Activated CD8-positive, alpha-beta T cell treated with anti-CD3 and anti-CD28 coated beads for 36 hours (primary cell): ENCODE measurements around the gene ARMC9. TPM values are rescaled to one million over a fixed set of nuclear protein-coding genes. Genes with fewer than 3 reads are reported as not detected.

ENCODE experiments used
- ATAC-seq: fragments of 200-7000 bp; cut with Tn5 transposase; one replicate; pipeline ENCODE4 v1.10.0; 2021; ENCODE audit warnings: mild to moderate bottlenecking, moderate library complexity
- CTCF ChIA-PET: fragments of 350-600 bp; sonication (Branson Sonifier 250); formaldehyde crosslinking; loops from one replicate; lab custom pipeline; 2021; ENCODE audit warnings: antibody characterized with exemption; lab: Charles Lee
- POLR2A ChIA-PET: fragments of 350-600 bp; sonication (Branson Sonifier 250); formaldehyde crosslinking; loops from one replicate; lab custom pipeline; 2021; ENCODE audit warnings: antibody characterized with exemption; lab: Charles Lee
- DNase-seq: peaks from one replicate; pipeline ENCODE4 v3.0.0-alpha.2; 2020
- H3K27ac Mint-ChIP-seq: one replicate; pipeline ENCODE4 v1.8.0; 2021; ENCODE audit warnings: mild to moderate bottlenecking, mixed read lengths
- H3K27me3 Mint-ChIP-seq: one replicate; pipeline ENCODE4 v1.8.0; 2021; ENCODE audit warnings: mixed read lengths
- H3K36me3 Mint-ChIP-seq: one replicate; pipeline ENCODE4 v1.8.0; 2021; ENCODE audit warnings: low read depth, mixed read lengths
- H3K4me1 Mint-ChIP-seq: one replicate; pipeline ENCODE4 v1.8.0; 2021; ENCODE audit warnings: low read depth, mixed read lengths
- H3K4me3 Mint-ChIP-seq: one replicate; pipeline ENCODE4 v1.8.0; 2021; ENCODE audit warnings: mild to moderate bottlenecking, moderate library complexity, mixed read lengths
- H3K9me3 Mint-ChIP-seq: one replicate; pipeline ENCODE4 v1.8.0; 2021; ENCODE audit warnings: mixed read lengths
- CTCF ChIP-seq: fragments of 200-600 bp; IDR thresholded peaks from one replicate; pipeline ENCODE4 v1.8.0; 2022; ENCODE audit warnings: antibody characterized with exemption, mild to moderate bottlenecking
- intact Hi-C: fragments of 100-400 bp; cut with micrococcal nuclease; formaldehyde crosslinking; loops from one replicate; pipeline ENCODE4 v1.10.0; 2022
- total RNA-seq, 2 experiments: library from RNA; stranded (reverse); gene quantifications; one replicate each; pipeline ENCODE4 v1.2.3, GENCODE V29; 2021

The ARMC9 gene
- total RNA-seq, 2 experiments from 2014 or later = 2.0 to 2.2 TPM

- no peak for ATAC-seq
Observed at GRCh38 chr2:231362555-231363184, 164.2 kb downstream of the ARMC9 start.

GRCh38 chr2:231364061-231364460 is 165.6 kb downstream of the ARMC9 start:
- CTCF ChIA-PET = interaction anchor here (1.4 kb wide), 1 partner anchor 42 kb away, joined by 3 read pairs; no protein-coding TSS in a partner anchor
- Mint-ChIP-seq H3K36me3 (no peaks in the 10 kb centered on the region), H3K4me3 (no peak overlapping the region), H3K27ac (no peak overlapping the region), H3K4me1 (peaks cover 7% of the 10 kb centered on the region), H3K9me3 (no peaks in the 10 kb centered on the region), H3K27me3 (no peaks in the 10 kb centered on the region)
- ATAC-seq (no peak), DNase-seq (no peak)
- intact Hi-C loops = no loop called here
- POLR2A ChIA-PET = no interaction called here
- no peak for TF ChIP-seq CTCF

More at GRCh38 chr2:231362555-231363184, 164.2 kb downstream of the ARMC9 start:
- H3K36me3 Mint-ChIP-seq = no peaks in the 10 kb centered on the region
- ChIA-PET CTCF (interaction anchor here (1.0 to 1.3 kb wide), 2 partner anchors 42 to 44 kb away, joined by 4 read pairs; no protein-coding TSS in a partner anchor), POLR2A (no interaction called here)
- no peaks in the 10 kb centered on the region for H3K27me3 Mint-ChIP-seq
- intact Hi-C loops = no loop called here
- TF ChIP-seq CTCF = no peak
- H3K9me3 Mint-ChIP-seq = no peaks in the 10 kb centered on the region
- no peak overlapping the region for H3K4me3 Mint-ChIP-seq
- no peak for DNase-seq
- peaks cover 7% of the 10 kb centered on the region for H3K4me1 Mint-ChIP-seq
- H3K27ac Mint-ChIP-seq = peak overlapping the region; percentile 68

GRCh38 chr2:231364961-231365810 is 166.8 kb downstream of the ARMC9 start:
- intact Hi-C loops = no loop called here
- Mint-ChIP-seq H3K36me3 (no peaks in the 10 kb centered on the region), H3K4me1 (peaks cover 7% of the 10 kb centered on the region), H3K9me3 (no peaks in the 10 kb centered on the region), H3K27ac (no peak overlapping the region), H3K27me3 (no peaks in the 10 kb centered on the region), H3K4me3 (no peak overlapping the region)
- ChIA-PET CTCF (no interaction called here), POLR2A (no interaction called here)
- no peak for TF ChIP-seq CTCF
- no peak for ATAC-seq
- no peak for DNase-seq

- Mint-ChIP-seq H3K9me3 (no peaks in the 10 kb centered on the region), H3K27ac (no peak overlapping the region), H3K36me3 (no peaks in the 10 kb centered on the region), H3K4me3 (no peak overlapping the region), H3K4me1 (peaks cover 7% of the 10 kb centered on the region), H3K27me3 (no peaks in the 10 kb centered on the region)
- CTCF ChIA-PET = no interaction called here
- POLR2A ChIA-PET = no interaction called here
- DNase-seq (no peak), ATAC-seq (no peak)
- no peak for TF ChIP-seq CTCF
- intact Hi-C loops = no loop called here
Observed at GRCh38 chr2:231367178-231367577, 168.7 kb downstream of the ARMC9 start.
